Mesenchymal stem cell (in vitro differentiated cells and primary cell): ENCODE measurements around the gene CD83.

Experiments
- DNase-seq: peaks from one replicate; pipeline ENCODE4 v3.0.0-alpha.2; 2013
- H2AFZ ChIP-seq: one replicate; pipeline ENCODE4 v1.6.1; 2013; ENCODE audit warnings: low read depth, mild to moderate bottlenecking, control low read depth, inconsistent platforms, low read length, moderate library complexity
- H2AK5ac ChIP-seq: 2 replicates; pipeline ENCODE4 v1.6.1; 2013; ENCODE audit warnings: low read length, moderate library complexity, mild to moderate bottlenecking, inconsistent platforms; ENCODE audit not compliant: severe bottlenecking
- H2BK120ac ChIP-seq: one replicate; pipeline ENCODE4 v1.6.1; 2013; ENCODE audit warnings: low read depth, mild to moderate bottlenecking, inconsistent platforms, low read length, moderate library complexity
- H2BK12ac ChIP-seq, 2 experiments: one replicate each; pipeline ENCODE4 v1.6.1; 2013; ENCODE audit warnings: inconsistent platforms in 2 of 2, low read length in 2 of 2, mild to moderate bottlenecking in 2 of 2, moderate library complexity in 2 of 2, control low read depth in 1 of 2
- H2BK15ac ChIP-seq: one replicate; pipeline ENCODE4 v1.6.1; 2013; ENCODE audit warnings: mild to moderate bottlenecking, low read depth, inconsistent platforms; ENCODE audit not compliant: poor library complexity, severe bottlenecking
- H2BK5ac ChIP-seq: 2 replicates; pipeline ENCODE4 v1.6.1; 2013; ENCODE audit warnings: low read depth, mild to moderate bottlenecking, low read length, control low read depth, inconsistent platforms; ENCODE audit not compliant: poor library complexity, severe bottlenecking
- H3K14ac ChIP-seq, 2 experiments: one replicate each; pipeline ENCODE4 v1.6.1; 2013; ENCODE audit warnings: inconsistent platforms in 2 of 2, low read length in 2 of 2, control low read depth in 1 of 2, mild to moderate bottlenecking in 1 of 2, moderate library complexity in 1 of 2
- H3K18ac ChIP-seq, 2 experiments: one replicate each; pipeline ENCODE4 v1.6.1; 2013; ENCODE audit warnings: inconsistent platforms in 2 of 2, low read length in 2 of 2, control low read depth in 1 of 2, low read depth in 1 of 2, mild to moderate bottlenecking in 1 of 2
- H3K23ac ChIP-seq, 2 experiments: one replicate each; pipeline ENCODE4 v1.6.1; 2013; ENCODE audit warnings: inconsistent platforms in 2 of 2, low read length in 2 of 2, mild to moderate bottlenecking in 2 of 2, moderate library complexity in 2 of 2, control low read depth in 1 of 2
- H3K27ac ChIP-seq: 2 replicates; pipeline ENCODE4 v1.5.1; 2013; ENCODE audit warnings: mild to moderate bottlenecking, moderate library complexity, low read length, control low read depth, inconsistent platforms; ENCODE audit not compliant: poor library complexity, severe bottlenecking
- H3K27me3 ChIP-seq, 2 experiments: 2 replicates each; pipeline versions ENCODE4 v1.6.1 to v1.7.0; 2013; ENCODE audit warnings: low read length in 2 of 2, mild to moderate bottlenecking in 2 of 2, moderate library complexity in 2 of 2, control low read depth in 1 of 2, inconsistent platforms in 1 of 2; ENCODE audit not compliant: control insufficient read depth in 1 of 2, insufficient read depth in 1 of 2
- H3K36me3 ChIP-seq, 2 experiments: 2 replicates each; pipeline versions ENCODE4 v1.6.1 to v1.7.0; 2013; ENCODE audit warnings: low read length in 2 of 2, control low read depth in 1 of 2, inconsistent platforms in 1 of 2, low read depth in 1 of 2, mild to moderate bottlenecking in 1 of 2; ENCODE audit not compliant: insufficient read depth in 2 of 2, control insufficient read depth in 1 of 2
- H3K4ac ChIP-seq, 2 experiments: one replicate each; pipeline ENCODE4 v1.6.1; 2013; ENCODE audit warnings: inconsistent platforms in 2 of 2, low read length in 2 of 2, mild to moderate bottlenecking in 2 of 2, moderate library complexity in 2 of 2, control low read depth in 1 of 2, low read depth in 1 of 2
- H3K4me1 ChIP-seq: 2 replicates; pipeline ENCODE4 v1.6.1; 2013; ENCODE audit warnings: low read depth, low read length, control low read depth; ENCODE audit not compliant: control insufficient read depth, insufficient read depth
- H3K4me2 ChIP-seq: 2 replicates; pipeline ENCODE4 v1.6.1; 2013; ENCODE audit warnings: low read length, mild to moderate bottlenecking, inconsistent platforms; ENCODE audit not compliant: poor library complexity, severe bottlenecking
- H3K4me3 ChIP-seq, 2 experiments: 2 replicates each; pipeline versions ENCODE4 v1.5.1 to v1.7.0; 2013; ENCODE audit warnings: low read length in 2 of 2, mild to moderate bottlenecking in 2 of 2, control low read depth in 1 of 2, low read depth in 1 of 2; ENCODE audit not compliant: insufficient read depth in 1 of 2
- H3K79me1 ChIP-seq: replicated peaks from 2 replicates; pipeline ENCODE4 v1.6.1; 2013; ENCODE audit warnings: mild to moderate bottlenecking, control low read depth, low read length, inconsistent platforms; ENCODE audit not compliant: poor library complexity, severe bottlenecking
- H3K9ac ChIP-seq: 2 replicates; pipeline ENCODE4 v1.7.0; 2013; ENCODE audit warnings: mild to moderate bottlenecking, low read length, moderate library complexity
- H3K9me3 ChIP-seq: 2 replicates; pipeline ENCODE4 v1.7.0; 2013; ENCODE audit warnings: mild to moderate bottlenecking, low read length; ENCODE audit not compliant: control insufficient read depth
- H4K8ac ChIP-seq: one replicate; pipeline ENCODE4 v1.6.1; 2013; ENCODE audit warnings: inconsistent platforms, mild to moderate bottlenecking, low read length, moderate library complexity
- H4K91ac ChIP-seq: one replicate; pipeline ENCODE4 v1.6.1; 2013; ENCODE audit warnings: mild to moderate bottlenecking, low read length, inconsistent platforms
- WGBS: methylation state at CpG from one replicate; pipeline ENCODE4 v1.1.7; 2013; ENCODE audit warnings: mixed read lengths; 5-methylcytosine and 5-hydroxymethylcytosine counted together

CD83 gene

GRCh38 chr6:14105547-14105946, 12.0 kb upstream of the CD83 start:
- DNase-seq: no peak
- Histone ChIP-seq H2AFZ (no peak overlapping the region), H3K23ac (no peak overlapping the region), H3K9ac (no peak overlapping the region), H3K79me1 (no peaks in the 10 kb centered on the region), H2BK15ac (no peak overlapping the region), H4K91ac (no peak overlapping the region), H3K4me3 (no peak overlapping the region), H3K9me3 (peaks cover 12% of the 10 kb centered on the region), H3K14ac (no peak overlapping the region), H3K4me2 (no peak overlapping the region), H2BK12ac (no peak overlapping the region), H2AK5ac (no peak overlapping the region), H3K27ac (no peak overlapping the region), H2BK5ac (no peak overlapping the region), H3K27me3 (peaks cover 32 to 47% of the 10 kb centered on the region in 2 experiments), H4K8ac (no peak overlapping the region), H3K4me1 (no peaks in the 10 kb centered on the region), H3K4ac (no peak overlapping the region), H2BK120ac (no peak overlapping the region), H3K18ac (no peak overlapping the region), H3K36me3 (no peaks in the 10 kb centered on the region)
- WGBS: 42% methylated on average over 1 of the region's 1 CpG

DNA sequence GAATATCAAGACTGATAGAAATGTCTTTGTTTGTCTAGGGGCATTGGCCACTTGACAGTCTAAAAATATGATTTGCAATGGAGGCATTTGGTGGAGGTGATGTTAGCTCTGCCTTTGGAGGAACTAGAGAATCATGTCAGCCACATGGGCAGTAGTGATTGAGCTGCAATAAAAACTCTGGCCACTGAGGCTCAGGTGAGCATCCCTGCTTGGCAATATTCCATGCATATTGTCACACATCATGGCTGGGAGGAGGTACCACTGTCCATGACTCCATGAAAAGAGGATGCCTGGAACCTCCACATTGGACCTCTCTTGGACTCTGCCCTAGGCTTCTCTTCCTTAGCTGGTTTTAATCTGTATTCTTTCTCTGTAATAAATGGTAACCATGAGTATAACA, 10.6 kb upstream of the CD83 start:
- Histone ChIP-seq H4K8ac (no peak overlapping the region), H2AK5ac (no peak overlapping the region), H2BK120ac (no peak overlapping the region), H2BK12ac (no peak overlapping the region), H3K14ac (no peak overlapping the region), H3K4ac (no peak overlapping the region), H3K9ac (no peak overlapping the region), H3K36me3 (no peaks in the 10 kb centered on the region), H2BK15ac (no peak overlapping the region), H2BK5ac (no peak overlapping the region), H3K18ac (no peak overlapping the region), H3K4me2 (no peak overlapping the region), H3K79me1 (no peaks in the 10 kb centered on the region), H2AFZ (no peak overlapping the region), H4K91ac (no peak overlapping the region), H3K4me3 (no peak overlapping the region), H3K23ac (no peak overlapping the region), H3K27me3 (peaks cover 20 to 37% of the 10 kb centered on the region in 2 experiments), H3K4me1 (no peaks in the 10 kb centered on the region), H3K9me3 (peaks cover 12% of the 10 kb centered on the region), H3K27ac (no peak overlapping the region)
- DNase-seq: no peak

DNA sequence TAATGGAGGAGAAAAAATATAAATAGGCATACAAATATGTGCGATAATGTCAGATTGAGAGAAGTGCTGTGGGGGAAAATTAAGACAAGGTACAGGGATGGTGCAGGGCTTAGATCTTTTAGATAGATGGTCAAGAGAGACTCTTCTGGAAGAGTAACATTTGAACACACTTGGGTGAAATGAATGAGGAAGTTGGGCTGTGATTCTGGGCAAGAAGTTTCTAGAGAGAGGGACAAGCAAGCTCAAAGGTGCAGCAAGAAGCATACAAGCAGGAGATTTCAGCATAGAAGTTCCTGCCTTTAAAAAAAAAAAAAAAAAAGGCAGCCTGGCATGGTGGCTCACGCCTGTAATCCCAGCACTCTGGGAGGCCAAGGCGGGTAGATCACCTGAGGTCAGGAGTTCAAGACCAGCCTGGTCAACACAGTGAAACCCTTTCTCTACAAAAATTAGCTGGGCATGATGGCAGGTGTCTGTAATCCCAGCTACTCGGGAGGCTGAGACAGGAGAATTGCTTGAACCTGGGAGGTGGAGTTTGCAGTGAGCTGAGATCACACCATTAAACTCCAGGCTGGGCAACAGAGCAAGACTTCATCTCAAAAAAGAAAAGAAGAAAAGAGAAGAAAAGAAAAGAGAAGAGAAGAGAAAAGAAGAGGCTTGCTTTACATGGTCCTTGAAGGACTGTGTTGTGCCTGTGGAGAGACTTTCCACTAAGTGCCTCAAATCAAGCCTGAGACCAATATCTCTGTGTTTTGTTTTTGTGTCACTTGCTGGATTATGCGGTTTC, 9.7 kb upstream of the CD83 start:
- Histone ChIP-seq H2BK15ac (no peak overlapping the region), H4K91ac (no peak overlapping the region), H3K9me3 (peaks cover 12% of the 10 kb centered on the region), H3K4me2 (no peak overlapping the region), H2AFZ (no peak overlapping the region), H2BK120ac (no peak overlapping the region), H3K14ac (no peak overlapping the region), H3K9ac (no peak overlapping the region), H3K27ac (no peak overlapping the region), H3K36me3 (no peaks in the 10 kb centered on the region), H2BK5ac (no peak overlapping the region), H4K8ac (no peak overlapping the region), H2AK5ac (no peak overlapping the region), H3K4ac (no peak overlapping the region), H3K27me3 (peaks cover 13 to 31% of the 10 kb centered on the region in 2 experiments), H2BK12ac (no peak overlapping the region), H3K4me3 (no peak overlapping the region), H3K23ac (no peak overlapping the region), H3K4me1 (no peaks in the 10 kb centered on the region), H3K18ac (no peak overlapping the region), H3K79me1 (no peaks in the 10 kb centered on the region)
- no peak for DNase-seq
- WGBS: 89% methylated on average over 4 of the region's 5 CpGs

DNA sequence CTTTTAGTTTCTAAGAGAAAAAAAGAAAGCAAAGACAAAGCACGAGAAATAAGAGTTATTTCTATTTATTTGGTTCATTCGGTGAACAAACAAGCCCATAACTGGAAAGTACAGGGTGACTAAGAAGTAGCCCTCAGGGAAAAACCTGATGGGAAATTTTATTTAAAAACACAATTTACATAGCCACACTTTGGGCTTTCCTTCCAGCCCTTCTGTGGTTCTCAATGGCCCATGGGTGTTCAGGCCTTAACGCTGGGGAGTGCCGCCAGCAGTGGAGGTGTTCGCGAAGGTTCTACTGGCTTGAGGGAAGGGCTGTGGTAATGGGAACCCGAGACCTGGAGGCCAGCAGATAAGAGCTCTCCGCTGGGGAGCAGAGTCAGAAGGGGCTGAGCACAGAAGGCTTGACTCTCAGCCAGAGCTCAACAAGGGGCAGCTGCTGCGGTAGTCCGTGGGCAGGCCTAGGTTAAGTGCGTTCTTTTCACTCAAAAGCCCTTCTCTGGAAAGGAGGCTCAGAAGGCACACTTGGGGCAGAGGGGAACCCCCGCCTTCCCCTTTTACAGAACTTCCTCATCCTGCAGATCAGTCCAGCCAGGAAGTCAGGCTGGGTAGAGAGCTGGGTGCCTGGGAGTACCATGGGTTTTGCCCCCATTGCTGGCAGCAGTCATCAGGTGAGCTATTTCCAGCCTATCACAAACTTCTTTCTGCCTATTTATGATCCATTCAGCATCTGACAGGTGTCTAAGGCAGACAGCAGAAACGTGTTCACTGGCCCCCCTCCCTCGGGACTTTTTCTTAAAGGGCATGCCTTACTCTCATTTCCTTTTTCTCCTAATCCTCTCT, 8.8 kb upstream of the CD83 start:
- H3K79me1 ChIP-seq: no peaks in the 10 kb centered on the region
- H4K8ac ChIP-seq: no peak overlapping the region
- no peaks in the 10 kb centered on the region for H3K36me3 ChIP-seq
- H3K4me1 ChIP-seq: no peaks in the 10 kb centered on the region
- H3K27me3 ChIP-seq: peaks cover 13 to 27% of the 10 kb centered on the region in 2 experiments
- H3K4me3 ChIP-seq: no peak overlapping the region
- DNase-seq: no peak
- H2BK5ac ChIP-seq: no peak overlapping the region
- no peak overlapping the region for H2BK120ac ChIP-seq
- peak overlapping the region; percentile 18 for H4K91ac ChIP-seq
- H2BK15ac ChIP-seq: no peak overlapping the region
- H2BK12ac ChIP-seq: no peak overlapping the region
- no peak overlapping the region for H3K4me2 ChIP-seq
- peaks cover 12% of the 10 kb centered on the region for H3K9me3 ChIP-seq
- no peak overlapping the region for H3K9ac ChIP-seq
- no peak overlapping the region for H2AK5ac ChIP-seq
- H3K14ac ChIP-seq: no peak overlapping the region
- no peak overlapping the region for H3K23ac ChIP-seq
- WGBS: 85% methylated on average over 13 of the region's 14 CpGs
- no peak overlapping the region for H3K27ac ChIP-seq
- H2AFZ ChIP-seq: no peak overlapping the region
- no peak overlapping the region for H3K4ac ChIP-seq
- no peak overlapping the region for H3K18ac ChIP-seq
